Smooth muscle cell (in vitro differentiated cells): ENCODE results near the gene MAP3K2. TPM values are rescaled to one million over a fixed set of nuclear protein-coding genes. Genes with fewer than 3 reads are reported as not detected.

ENCODE experiments used
- DNase-seq: peaks from one replicate; lab custom pipeline; 2025; ENCODE audit not compliant: unreplicated experiment; lab: John Stamatoyannopoulos, UW
- H2AFZ ChIP-seq: fragments of 200-600 bp; sonication (generic); 2 replicates; pipeline ENCODE4 v1.6.0; 2016; ENCODE audit warnings: antibody characterized with exemption, low read depth, mild to moderate bottlenecking
- H3F3A ChIP-seq: fragments of 200-600 bp; sonication (generic); 2 replicates; pipeline ENCODE4 v1.6.0; 2017; ENCODE audit warnings: antibody characterized with exemption, low read depth
- H3K27ac ChIP-seq: fragments of 200-600 bp; sonication (generic); 2 replicates; pipeline ENCODE4 v1.5.1; 2016; ENCODE audit warnings: low read depth, mild to moderate bottlenecking
- H3K27me3 ChIP-seq: fragments of 200-600 bp; sonication (generic); 2 replicates; pipeline ENCODE4 v1.6.1; 2016; ENCODE audit warnings: low read depth, mild to moderate bottlenecking
- H3K36me3 ChIP-seq: fragments of 200-600 bp; sonication (generic); 2 replicates; pipeline ENCODE4 v1.5.1; 2016; ENCODE audit warnings: low read depth
- H3K4me1 ChIP-seq: fragments of 200-600 bp; sonication (generic); 2 replicates; pipeline ENCODE4 v1.5.1; 2016; ENCODE audit warnings: low read depth
- H3K4me2 ChIP-seq: fragments of 200-600 bp; sonication (generic); 2 replicates; pipeline ENCODE4 v1.6.0; 2016; ENCODE audit warnings: mild to moderate bottlenecking
- H3K4me3 ChIP-seq: fragments of 200-600 bp; sonication (generic); 2 replicates; pipeline ENCODE4 v1.5.1; 2016; ENCODE audit warnings: mild to moderate bottlenecking
- H3K79me2 ChIP-seq: fragments of 200-600 bp; sonication (generic); 2 replicates; pipeline ENCODE4 v1.6.0; 2016; ENCODE audit warnings: low read depth, mild to moderate bottlenecking
- H3K9ac ChIP-seq: fragments of 200-600 bp; sonication (generic); 2 replicates; pipeline ENCODE4 v1.6.0; 2016; ENCODE audit warnings: low read depth
- H3K9me3 ChIP-seq: fragments of 200-600 bp; sonication (generic); replicated peaks from 2 replicates; pipeline ENCODE4 v1.5.1; 2016; ENCODE audit warnings: low read depth
- H4K20me1 ChIP-seq: fragments of 200-600 bp; sonication (generic); 2 replicates; pipeline ENCODE4 v1.6.0; 2016; ENCODE audit warnings: low read depth
- WGBS: methylation state at CpG from one replicate; pipeline ENCODE4 v1.1.7; 2016; ENCODE audit warnings: low lambda C conversion rate; 5-methylcytosine and 5-hydroxymethylcytosine counted together
- polyA plus RNA-seq: library from polyadenylated mRNA; unstranded; fragments of >200 nt; fragmentation: Nextera tagmentation; extraction: Ambion mirVana; gene quantifications from 2 replicates; pipeline ENCODE4 v1.2.1, GENCODE V29; 2016
- total RNA-seq: library from RNA; depleted of rRNA; stranded (reverse); fragments of >200 nt; gene quantifications from 2 replicates; pipeline ENCODE4 v1.2.3, GENCODE V29; 2014
- TF ChIP-seq, protein P1 (sequence below): fragments of 200-600 bp; sonication (generic); IDR thresholded peaks from 2 replicates; pipeline ENCODE4 v1.5.1; 2017; ENCODE audit warnings: borderline replicate concordance, mild to moderate bottlenecking, antibody characterized with exemption; ENCODE audit not compliant: insufficient read depth, poor library complexity, severe bottlenecking

The MAP3K2 gene
- total and polyA plus RNA-seq, 2 experiments from 2014 or later, result 39.2 to 46.7 TPM

DNA sequence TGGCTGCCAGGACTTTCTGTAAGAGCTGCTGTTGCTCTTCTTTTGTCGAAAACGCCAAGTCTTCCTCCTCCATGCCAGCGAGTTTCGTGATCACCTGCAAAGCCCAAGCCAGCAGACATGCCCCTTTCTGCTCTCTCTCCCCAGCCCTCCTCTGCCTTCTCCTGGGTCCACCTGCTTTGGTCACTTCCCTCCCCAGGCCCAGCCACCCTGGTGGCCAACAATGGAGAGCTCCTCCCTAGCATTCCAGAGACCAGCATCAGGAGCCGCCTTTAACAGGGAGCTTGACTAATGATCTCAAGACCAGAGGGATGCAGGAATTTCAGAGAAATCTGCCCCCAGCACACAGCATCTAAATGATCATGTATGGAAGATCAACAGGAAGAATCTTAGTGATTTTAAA lies 128.4 kb downstream of the MAP3K2 start:
- no peaks in the 10 kb centered on the region for H3K27me3 ChIP-seq
- H4K20me1 ChIP-seq, result no peaks in the 10 kb centered on the region
- DNase-seq, result no peak
- H3F3A ChIP-seq, result no peaks in the 10 kb centered on the region
- H3K27ac ChIP-seq, result no peak overlapping the region
- no peaks in the 10 kb centered on the region for H3K4me1 ChIP-seq
- H3K36me3 ChIP-seq, result no peaks in the 10 kb centered on the region
- H3K4me3 ChIP-seq, result no peak overlapping the region
- TF ChIP-seq, protein P1, sequence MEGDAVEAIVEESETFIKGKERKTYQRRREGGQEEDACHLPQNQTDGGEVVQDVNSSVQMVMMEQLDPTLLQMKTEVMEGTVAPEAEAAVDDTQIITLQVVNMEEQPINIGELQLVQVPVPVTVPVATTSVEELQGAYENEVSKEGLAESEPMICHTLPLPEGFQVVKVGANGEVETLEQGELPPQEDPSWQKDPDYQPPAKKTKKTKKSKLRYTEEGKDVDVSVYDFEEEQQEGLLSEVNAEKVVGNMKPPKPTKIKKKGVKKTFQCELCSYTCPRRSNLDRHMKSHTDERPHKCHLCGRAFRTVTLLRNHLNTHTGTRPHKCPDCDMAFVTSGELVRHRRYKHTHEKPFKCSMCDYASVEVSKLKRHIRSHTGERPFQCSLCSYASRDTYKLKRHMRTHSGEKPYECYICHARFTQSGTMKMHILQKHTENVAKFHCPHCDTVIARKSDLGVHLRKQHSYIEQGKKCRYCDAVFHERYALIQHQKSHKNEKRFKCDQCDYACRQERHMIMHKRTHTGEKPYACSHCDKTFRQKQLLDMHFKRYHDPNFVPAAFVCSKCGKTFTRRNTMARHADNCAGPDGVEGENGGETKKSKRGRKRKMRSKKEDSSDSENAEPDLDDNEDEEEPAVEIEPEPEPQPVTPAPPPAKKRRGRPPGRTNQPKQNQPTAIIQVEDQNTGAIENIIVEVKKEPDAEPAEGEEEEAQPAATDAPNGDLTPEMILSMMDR, result no peak
- no peak overlapping the region for H3K4me2 ChIP-seq
- H2AFZ ChIP-seq, result no peak overlapping the region
- 97% methylated on average over 5 of the region's 5 CpGs for WGBS
- H3K9ac ChIP-seq, result no peak overlapping the region
- no peaks in the 10 kb centered on the region for H3K9me3 ChIP-seq
- H3K79me2 ChIP-seq, result no peaks in the 10 kb centered on the region

DNA sequence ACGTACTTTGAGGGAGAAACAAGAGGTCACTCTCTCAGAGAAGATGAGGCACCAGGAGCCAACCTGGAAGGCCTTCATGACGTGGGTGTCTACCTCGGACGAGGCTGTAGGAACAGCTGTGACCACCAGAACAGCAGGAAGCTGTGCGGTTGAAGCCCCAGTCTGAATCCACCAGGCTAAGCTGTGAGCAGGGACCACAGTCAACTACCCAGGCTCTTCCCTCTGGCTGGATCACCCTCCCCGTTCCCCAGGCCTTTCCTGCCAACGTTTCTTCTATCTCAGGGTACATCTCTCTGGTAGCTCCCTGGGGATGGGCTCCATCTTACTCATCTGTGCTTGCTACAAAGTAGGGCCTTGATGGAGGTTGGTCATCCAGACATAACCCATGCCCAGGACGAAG lies 130.9 kb downstream of the MAP3K2 start:
- no peaks in the 10 kb centered on the region for H3K79me2 ChIP-seq
- TF ChIP-seq, protein P1, result no peak
- H3K4me1 ChIP-seq, result no peaks in the 10 kb centered on the region
- DNase-seq, result no peak
- no peak overlapping the region for H3K4me3 ChIP-seq
- H3K9ac ChIP-seq, result no peak overlapping the region
- no peak overlapping the region for H3K4me2 ChIP-seq
- H2AFZ ChIP-seq, result no peak overlapping the region
- no peaks in the 10 kb centered on the region for H3K27me3 ChIP-seq
- H3F3A ChIP-seq, result no peaks in the 10 kb centered on the region
- H3K27ac ChIP-seq, result no peak overlapping the region
- H3K36me3 ChIP-seq, result no peaks in the 10 kb centered on the region
- WGBS, result 78% methylated on average over 8 of the region's 8 CpGs
- H4K20me1 ChIP-seq, result no peaks in the 10 kb centered on the region
- no peaks in the 10 kb centered on the region for H3K9me3 ChIP-seq

DNA sequence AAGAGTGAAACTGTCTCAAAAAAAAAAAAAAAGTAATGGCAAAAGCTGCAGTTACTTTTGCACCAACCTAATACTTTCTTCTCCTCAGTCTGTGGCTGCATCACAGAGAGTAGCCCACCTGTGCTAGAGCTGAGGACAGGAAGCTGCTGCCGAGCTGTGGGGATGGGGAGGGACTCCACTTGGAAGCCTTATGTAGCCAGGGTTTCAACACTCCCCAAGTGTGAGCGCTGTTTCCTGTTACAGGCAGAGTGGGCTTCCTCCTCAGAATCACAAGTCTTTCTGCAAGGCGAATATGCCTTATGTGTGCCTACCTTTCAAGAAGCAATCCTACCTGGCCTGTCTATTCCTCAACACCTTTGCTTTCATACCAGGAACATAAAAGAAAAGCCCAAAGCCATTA lies 131.4 kb downstream of the MAP3K2 start:
- no peak overlapping the region for H3K4me2 ChIP-seq
- no peak overlapping the region for H3K4me3 ChIP-seq
- H3K27ac ChIP-seq, result no peak overlapping the region
- H3F3A ChIP-seq, result no peaks in the 10 kb centered on the region
- H3K79me2 ChIP-seq, result no peaks in the 10 kb centered on the region
- TF ChIP-seq, protein P1, result no peak
- DNase-seq, result no peak
- 92% methylated on average over 3 of the region's 3 CpGs for WGBS
- H4K20me1 ChIP-seq, result no peaks in the 10 kb centered on the region
- no peak overlapping the region for H2AFZ ChIP-seq
- no peaks in the 10 kb centered on the region for H3K36me3 ChIP-seq
- H3K4me1 ChIP-seq, result no peaks in the 10 kb centered on the region
- H3K9ac ChIP-seq, result no peak overlapping the region
- no peaks in the 10 kb centered on the region for H3K27me3 ChIP-seq
- H3K9me3 ChIP-seq, result no peaks in the 10 kb centered on the region

DNA sequence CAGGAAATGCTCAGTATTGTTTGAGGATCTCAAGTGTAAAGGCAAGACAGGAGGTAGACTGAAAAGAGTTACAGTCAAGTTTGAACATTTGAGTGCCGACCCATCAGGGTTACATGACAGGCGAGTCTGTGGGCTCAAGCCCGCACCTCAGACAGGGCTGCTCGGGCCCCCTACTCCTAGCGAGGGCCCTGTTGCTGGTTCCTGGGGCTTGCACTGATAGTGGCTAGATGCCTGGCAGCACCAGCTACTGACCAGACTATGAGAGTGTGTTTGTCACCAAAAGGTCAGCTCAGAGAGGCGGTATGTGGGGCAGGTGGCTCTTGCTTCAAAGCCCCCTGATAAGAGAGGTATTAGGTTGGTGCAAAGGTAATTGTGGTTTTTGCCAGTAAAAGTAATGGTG lies 132.1 kb downstream of the MAP3K2 start:
- 94% methylated on average over 6 of the region's 6 CpGs for WGBS
- no peaks in the 10 kb centered on the region for H3K79me2 ChIP-seq
- no peaks in the 10 kb centered on the region for H3F3A ChIP-seq
- no peaks in the 10 kb centered on the region for H3K4me1 ChIP-seq
- H3K27me3 ChIP-seq, result no peaks in the 10 kb centered on the region
- no peak overlapping the region for H3K9ac ChIP-seq
- H2AFZ ChIP-seq, result no peak overlapping the region
- H3K9me3 ChIP-seq, result no peaks in the 10 kb centered on the region
- no peak overlapping the region for H3K4me2 ChIP-seq
- no peaks in the 10 kb centered on the region for H3K36me3 ChIP-seq
- no peak for DNase-seq
- H3K27ac ChIP-seq, result no peak overlapping the region
- no peaks in the 10 kb centered on the region for H4K20me1 ChIP-seq
- no peak overlapping the region for H3K4me3 ChIP-seq
- TF ChIP-seq, protein P1, result no peak
